HepG2 (cell line): ENCODE results near the gene DOHH. TPM values are rescaled to one million over a fixed set of nuclear protein-coding genes. Genes with fewer than 3 reads are reported as not detected.

Source experiments
- ARNTL ChIP-seq: sonication (generic); formaldehyde crosslinking; IDR thresholded peaks from 2 replicates; pipeline ENCODE4 v1.4.0; 2020; ENCODE audit warnings: mild to moderate bottlenecking, missing genetic modification reagents
- ASH2L ChIP-seq: fragments of 300-600, 200-600 bp; sonication (generic); IDR thresholded peaks from 2 replicates; pipeline ENCODE4 v1.7.0; 2017; ENCODE audit warnings: low read depth, mild to moderate bottlenecking, moderate library complexity, mixed read lengths, low read length; ENCODE audit not compliant: insufficient read length
- ATF2 ChIP-seq: sonication (generic); formaldehyde crosslinking; IDR thresholded peaks from 2 replicates; pipeline ENCODE4 v1.4.0; 2020; ENCODE audit warnings: missing genetic modification reagents
- DPF2 ChIP-seq: sonication (generic); formaldehyde crosslinking; IDR thresholded peaks from 2 replicates; pipeline ENCODE4 v1.4.0; 2020; ENCODE audit warnings: mild to moderate bottlenecking, low read depth, missing genetic modification reagents, borderline replicate concordance
- GFI1 ChIP-seq: sonication (generic); formaldehyde crosslinking; IDR thresholded peaks from 2 replicates; pipeline ENCODE4 v1.5.0; 2020; ENCODE audit warnings: missing genetic modification reagents, mild to moderate bottlenecking, borderline replicate concordance
- HOXD1 ChIP-seq: sonication (generic); formaldehyde crosslinking; IDR thresholded peaks from 2 replicates; pipeline ENCODE4 v1.5.0; 2020; ENCODE audit warnings: missing genetic modification reagents
- JARID2 ChIP-seq: sonication (generic); formaldehyde crosslinking; IDR thresholded peaks from 2 replicates; pipeline ENCODE4 v1.8.1; 2023; ENCODE audit warnings: missing genetic modification reagents, inconsistent platforms; ENCODE audit not compliant: insufficient replicate concordance
- MATR3 ChIP-seq: sonication (generic); formaldehyde crosslinking; IDR thresholded peaks from 2 replicates; pipeline ENCODE4 v1.4.0; 2020; ENCODE audit warnings: missing genetic modification reagents
- MNT ChIP-seq: fragments of 450-650 bp; IDR thresholded peaks from 2 replicates; pipeline ENCODE4 v1.6.1; 2016
- NAIF1 ChIP-seq: sonication (generic); formaldehyde crosslinking; IDR thresholded peaks from 2 replicates; pipeline ENCODE4 v1.5.0; 2020; ENCODE audit warnings: mild to moderate bottlenecking, missing genetic modification reagents, borderline replicate concordance
- PAF1 ChIP-seq: IDR thresholded peaks from 2 replicates; pipeline ENCODE4 v1.6.1; 2016; ENCODE audit warnings: missing genetic modification reagents, missing compliant biosample characterization
- PHF21A ChIP-seq: sonication (generic); formaldehyde crosslinking; IDR thresholded peaks from 2 replicates; pipeline ENCODE4 v1.5.0; 2020; ENCODE audit warnings: mild to moderate bottlenecking, missing genetic modification reagents
- RAD21 ChIP-seq: fragments of 450-650 bp; formaldehyde crosslinking; IDR thresholded peaks from 2 replicates; pipeline ENCODE4 v1.5.0; 2020; ENCODE audit warnings: mild to moderate bottlenecking
- RFXAP ChIP-seq: sonication (generic); formaldehyde crosslinking; IDR thresholded peaks from 2 replicates; pipeline ENCODE4 v1.4.0; 2020; ENCODE audit warnings: missing genetic modification reagents, borderline replicate concordance
- SALL1 ChIP-seq: sonication (generic); formaldehyde crosslinking; IDR thresholded peaks from 2 replicates; pipeline ENCODE4 v1.8.0; 2022; ENCODE audit warnings: mild to moderate bottlenecking, missing genetic modification reagents
- SNAPC2 ChIP-seq: sonication (generic); formaldehyde crosslinking; IDR thresholded peaks from 2 replicates; pipeline ENCODE4 v1.8.1; 2022; ENCODE audit warnings: mild to moderate bottlenecking, missing genetic modification reagents
- SOX6 ChIP-seq, 2 experiments: fragments of 450-650 bp in 1 of 2; sonication (generic) in 1 of 2; formaldehyde crosslinking in 1 of 2; IDR thresholded peaks; 2 replicates each; pipeline versions ENCODE4 v1.4.0 to v1.6.1; 2017 to 2020; ENCODE audit warnings: antibody characterized with exemption in 1 of 2, mild to moderate bottlenecking in 1 of 2, missing genetic modification reagents in 1 of 2
- TEAD3 ChIP-seq: optimal IDR thresholded peaks from 2 replicates; pipeline ENCODE3; 2016; ENCODE audit warnings: borderline replicate concordance
- ZBTB38 ChIP-seq: sonication (generic); formaldehyde crosslinking; IDR thresholded peaks from 2 replicates; pipeline ENCODE4 v1.5.1; 2020; ENCODE audit warnings: mild to moderate bottlenecking, missing genetic modification reagents
- ZNF20 ChIP-seq: sonication (generic); formaldehyde crosslinking; IDR thresholded peaks from 2 replicates; pipeline ENCODE4 v1.4.0; 2020; ENCODE audit warnings: mild to moderate bottlenecking, moderate library complexity, missing genetic modification reagents
- ZNF329 ChIP-seq: sonication (generic); formaldehyde crosslinking; IDR thresholded peaks from 2 replicates; pipeline ENCODE4 v1.9.0; 2021; ENCODE audit warnings: low read depth, mild to moderate bottlenecking, missing genetic modification reagents
- ZNF33A ChIP-seq: sonication (generic); formaldehyde crosslinking; IDR thresholded peaks from 2 replicates; pipeline ENCODE4 v1.5.1; 2020; ENCODE audit warnings: missing genetic modification reagents, mild to moderate bottlenecking, moderate library complexity, borderline replicate concordance
- ZNF441 ChIP-seq: sonication (generic); formaldehyde crosslinking; IDR thresholded peaks from 2 replicates; pipeline ENCODE4 v1.7.0; 2021; ENCODE audit warnings: missing genetic modification reagents, borderline replicate concordance
- ZNF451 ChIP-seq: sonication (generic); formaldehyde crosslinking; IDR thresholded peaks from 2 replicates; pipeline ENCODE4 v1.5.0; 2020; ENCODE audit warnings: mild to moderate bottlenecking, missing genetic modification reagents
- ZNF589 ChIP-seq: sonication (generic); formaldehyde crosslinking; conservative IDR thresholded peaks from 2 replicates; pipeline ENCODE4 v1.8.0; 2022; ENCODE audit warnings: mild to moderate bottlenecking, moderate library complexity, missing genetic modification reagents
- ZNF720 ChIP-seq: sonication (generic); formaldehyde crosslinking; IDR thresholded peaks from 2 replicates; pipeline ENCODE4 v1.4.0; 2020; ENCODE audit warnings: missing genetic modification reagents
- polyA plus RNA-seq, 8 experiments: library from polyadenylated mRNA; depleted of rRNA in 3 of 8; stranded (reverse) in 7 of 8; unstranded in 1 of 8; fragments of >200 nt; fragmentation: Illumina TruSeq in 4 of 8; extraction: Trizol in 4 of 8; gene quantifications; 2 replicates each; pipeline versions ENCODE4 v1.2.1 to v1.2.3, GENCODE V29; 2011 to 2016; ENCODE audit warnings: low read depth in 4 of 8, missing spikeins in 1 of 8, mixed read lengths in 1 of 8; ENCODE audit not compliant: insufficient read depth in 1 of 8
- total RNA-seq, 5 experiments: library from RNA; depleted of rRNA; stranded (reverse); fragments of >200 nt; fragmentation: Illumina TruSeq; extraction: Trizol; gene quantifications; 2 replicates each; pipeline ENCODE4 v1.2.3, GENCODE V29; 2016; ENCODE audit warnings: low read depth in 1 of 5
- TF ChIP-seq, protein P1 (sequence below): sonication (generic); formaldehyde crosslinking; IDR thresholded peaks from 2 replicates; pipeline ENCODE4 v1.8.0; 2022; ENCODE audit warnings: missing genetic modification reagents, mild to moderate bottlenecking, inconsistent platforms, borderline replicate concordance

Gene DOHH
- total and polyA plus RNA-seq, 2 of the 13 experiments (the other 11 are each of a cell fraction or from before 2014, with no cell fraction given) = 3.5 to 13.7 TPM

DNA sequence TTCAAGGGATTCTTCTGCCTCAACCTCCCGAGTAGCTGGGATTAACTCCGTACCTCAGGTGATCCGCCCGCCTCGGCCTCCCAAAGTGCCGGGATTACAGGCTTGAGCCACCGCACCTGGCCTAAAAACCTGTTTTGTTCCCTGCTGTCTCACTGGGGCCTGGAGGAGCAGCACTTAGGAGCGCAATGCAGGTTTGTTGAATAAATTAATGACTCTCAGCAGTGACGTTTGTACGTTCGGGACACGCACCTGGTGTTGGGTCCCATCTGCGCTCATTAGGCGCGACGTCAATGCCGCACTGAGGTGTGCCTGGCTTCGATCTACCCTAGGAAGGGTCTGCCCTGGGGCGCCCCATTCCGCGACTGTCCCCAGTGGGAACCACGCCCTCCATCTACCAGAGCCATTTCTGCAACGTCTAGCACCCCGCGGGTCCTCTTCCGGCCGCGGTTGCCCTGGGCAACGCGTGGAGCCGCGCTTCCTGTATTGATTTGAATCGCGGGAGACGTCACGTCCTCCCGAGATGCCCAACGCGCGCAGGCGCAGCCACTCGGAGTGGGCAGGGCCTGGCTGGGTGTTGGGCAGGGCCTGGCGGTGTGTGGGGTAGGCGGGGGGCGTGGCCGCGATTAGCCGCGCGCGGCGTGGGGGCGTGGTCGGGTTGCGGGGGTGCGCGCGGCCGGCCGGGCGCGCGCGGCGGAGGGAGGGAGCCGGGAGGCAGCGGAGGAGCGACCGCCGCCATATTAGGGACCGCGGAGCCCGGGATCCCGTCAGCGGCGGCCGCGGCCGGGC, 5.3 kb upstream of the DOHH start, which contains the start of gene FZR1 (continued):
- TF ChIP-seq SOX6 (IDR thresholded peaks at IDR 0.05) = no peak
- TF ChIP-seq SOX6 (CRISPR knock-in tag; IDR thresholded peaks at IDR 0.05) = peak; percentile 23; the same call in 1 of the 2 replicates
- TF ChIP-seq MNT = peak; percentile 70
- TF ChIP-seq SNAPC2 = no peak
- peak; percentile 76 for TF ChIP-seq SALL1
- TF ChIP-seq ARNTL (CRISPR knock-in tag) = no peak
- TF ChIP-seq MATR3 (CRISPR knock-in tag) = no peak
- no peak for TF ChIP-seq ZNF720 (CRISPR knock-in tag)
- TF ChIP-seq ATF2 = peak; percentile 50; the same call in 1 of the 2 replicates
- TF ChIP-seq ZNF589 (CRISPR knock-in tag) = no peak
- TF ChIP-seq NAIF1 (CRISPR knock-in tag) = no peak
- TF ChIP-seq PHF21A (CRISPR knock-in tag) = peak; percentile 40; the same call in 1 of the 2 replicates
- no peak for TF ChIP-seq DPF2 (CRISPR knock-in tag)
- TF ChIP-seq PAF1 (CRISPR knock-in tag) = no peak
- TF ChIP-seq ZNF20 (CRISPR knock-in tag) = no peak
- TF ChIP-seq ZBTB38 (CRISPR knock-in tag) = peak; percentile 48; the same call in 1 of the 2 replicates
- TF ChIP-seq ZNF329 = no peak
- TF ChIP-seq GFI1 (CRISPR knock-in tag) = peak; percentile 14; the same call in 1 of the 2 replicates
- TF ChIP-seq ZNF33A = no peak
- TF ChIP-seq RAD21 (CRISPR knock-in tag) = no peak
- TF ChIP-seq ZNF441 (CRISPR knock-in tag) = no peak; the same call in 1 of the 2 replicates
- TF ChIP-seq HOXD1 (CRISPR knock-in tag) = no peak
- TF ChIP-seq TEAD3 (CRISPR knock-in tag) = peak; percentile 63
- TF ChIP-seq ASH2L = peak; percentile 33
- TF ChIP-seq, protein P1, sequence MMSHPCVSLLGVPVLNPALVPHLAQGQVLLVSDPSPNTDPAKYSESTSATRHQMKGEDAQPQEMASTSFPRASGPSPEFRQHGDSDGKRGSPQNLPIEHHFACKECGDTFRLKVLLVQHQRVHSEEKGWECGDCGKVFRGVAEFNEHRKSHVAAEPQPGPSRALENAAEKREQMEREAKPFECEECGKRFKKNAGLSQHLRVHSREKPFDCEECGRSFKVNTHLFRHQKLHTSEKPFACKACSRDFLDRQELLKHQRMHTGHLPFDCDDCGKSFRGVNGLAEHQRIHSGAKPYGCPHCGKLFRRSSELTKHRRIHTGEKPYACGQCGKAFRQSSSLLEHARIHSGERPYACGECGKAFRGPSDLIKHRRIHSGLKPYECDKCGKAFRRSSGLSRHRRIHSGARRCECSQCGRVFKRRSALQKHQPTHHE = no peak
- TF ChIP-seq ZNF451 = peak; percentile 27; the same call in 1 of the 2 replicates
- peak; percentile 59; the same call in 1 of the 2 replicates for TF ChIP-seq RFXAP (CRISPR knock-in tag)
- no peak for TF ChIP-seq JARID2 (CRISPR knock-in tag)
